ENCODE data around the gene OLFML2B.

DNA sequence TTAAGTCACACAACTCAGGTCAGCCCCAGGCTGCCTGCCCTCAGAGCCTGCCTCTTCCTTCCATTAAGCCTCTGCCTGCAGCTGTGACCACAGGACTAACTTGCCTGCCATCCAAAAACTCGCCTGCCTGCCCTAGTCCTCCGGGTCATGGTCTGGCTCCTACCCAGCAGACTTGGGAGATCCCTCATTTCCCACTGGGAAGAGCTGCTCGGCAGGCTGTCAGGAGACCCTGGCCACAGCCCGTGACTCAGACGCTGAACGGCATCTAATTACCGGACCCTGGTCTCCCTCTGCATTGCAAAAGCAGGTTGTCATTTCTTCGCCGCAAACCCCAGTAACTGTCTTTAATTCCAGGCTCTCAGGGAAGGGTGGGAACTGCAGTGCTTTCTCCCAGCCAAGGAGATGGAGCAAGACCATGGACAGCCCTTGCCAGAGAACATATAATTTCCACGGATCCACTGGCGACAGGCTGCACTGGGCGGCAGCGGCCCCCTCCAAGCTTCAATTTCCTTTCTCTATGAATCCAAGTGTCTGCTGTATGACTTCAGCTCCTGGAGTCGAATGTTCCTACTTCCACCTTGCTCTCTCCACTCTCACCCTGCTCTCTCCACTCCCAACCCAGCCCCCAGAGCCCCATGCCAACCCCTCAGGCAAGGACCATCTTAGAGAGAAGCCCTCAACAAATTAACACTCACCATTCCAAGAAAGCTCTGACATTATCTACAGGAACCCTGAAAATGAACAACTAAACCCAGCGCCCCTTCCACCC lies 20.4 kb downstream of the OLFML2B start:
- TF ChIP-seq, protein P1, sequence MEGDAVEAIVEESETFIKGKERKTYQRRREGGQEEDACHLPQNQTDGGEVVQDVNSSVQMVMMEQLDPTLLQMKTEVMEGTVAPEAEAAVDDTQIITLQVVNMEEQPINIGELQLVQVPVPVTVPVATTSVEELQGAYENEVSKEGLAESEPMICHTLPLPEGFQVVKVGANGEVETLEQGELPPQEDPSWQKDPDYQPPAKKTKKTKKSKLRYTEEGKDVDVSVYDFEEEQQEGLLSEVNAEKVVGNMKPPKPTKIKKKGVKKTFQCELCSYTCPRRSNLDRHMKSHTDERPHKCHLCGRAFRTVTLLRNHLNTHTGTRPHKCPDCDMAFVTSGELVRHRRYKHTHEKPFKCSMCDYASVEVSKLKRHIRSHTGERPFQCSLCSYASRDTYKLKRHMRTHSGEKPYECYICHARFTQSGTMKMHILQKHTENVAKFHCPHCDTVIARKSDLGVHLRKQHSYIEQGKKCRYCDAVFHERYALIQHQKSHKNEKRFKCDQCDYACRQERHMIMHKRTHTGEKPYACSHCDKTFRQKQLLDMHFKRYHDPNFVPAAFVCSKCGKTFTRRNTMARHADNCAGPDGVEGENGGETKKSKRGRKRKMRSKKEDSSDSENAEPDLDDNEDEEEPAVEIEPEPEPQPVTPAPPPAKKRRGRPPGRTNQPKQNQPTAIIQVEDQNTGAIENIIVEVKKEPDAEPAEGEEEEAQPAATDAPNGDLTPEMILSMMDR (IDR thresholded peaks at IDR 0.05; ENCODE audit: borderline replicate concordance, extremely low read depth, low read length, poor library complexity, severe bottlenecking) = no peak
- no peak for TF ChIP-seq EZH2 (IDR thresholded peaks at IDR 0.05; ENCODE audit: borderline replicate concordance, low read depth, low read length, severe bottlenecking)
